Naive thymus-derived CD4-positive, alpha-beta T cell (primary cell): ENCODE measurements around the gene TBC1D3B. TPM values are rescaled to one million over a fixed set of nuclear protein-coding genes. Genes with fewer than 3 reads are reported as not detected.
"Not testable (repeated sequence)": the region's sequence is repeated elsewhere in the genome, so short reads cannot be mapped to it uniquely, and the experiment has no call there.

Experiments used
- ATAC-seq: fragments of 150-1000 bp; cut with Tn5 transposase; 2 replicates; pipeline ENCODE4 v1.10.0; 2021; ENCODE audit warnings: mild to moderate bottlenecking, moderate library complexity
- CTCF ChIA-PET: fragments of 350-600 bp; sonication (Branson Sonifier 250); formaldehyde crosslinking; loops from one replicate; lab custom pipeline; 2021; ENCODE audit warnings: antibody characterized with exemption; lab: Charles Lee
- POLR2A ChIA-PET: fragments of 350-600 bp; sonication (Branson Sonifier 250); formaldehyde crosslinking; loops from one replicate; lab custom pipeline; 2021; ENCODE audit warnings: antibody characterized with exemption, inconsistent platforms; lab: Charles Lee
- DNase-seq, 9 donors: peaks; one replicate each; pipeline versions ENCODE4 v3.0.0 to v3.0.0-alpha.2; 2020 to 2022; ENCODE audit warnings: mixed read lengths in 1 of 9
- H3K27ac ChIP-seq: one replicate; pipeline ENCODE4 v1.7.0; 2013; ENCODE audit warnings: mild to moderate bottlenecking, low read depth, low read length, moderate library complexity
- H3K27me3 ChIP-seq, 2 donors: one replicate each; pipeline ENCODE4 v1.7.0; 2013; ENCODE audit warnings: low read length in 2 of 2, mild to moderate bottlenecking in 2 of 2, moderate library complexity in 2 of 2; ENCODE audit not compliant: control insufficient read depth in 2 of 2, insufficient read depth in 2 of 2
- H3K36me3 ChIP-seq, 3 experiments: 1 replicate in 2 of 3; 2 replicates in 1 of 3; pipeline ENCODE4 v1.7.0; 2013; ENCODE audit warnings: low read length in 3 of 3, mild to moderate bottlenecking in 3 of 3, moderate library complexity in 1 of 3; ENCODE audit not compliant: insufficient read depth in 3 of 3, control insufficient read depth in 2 of 3
- H3K4me1 ChIP-seq, 2 donors: one replicate each; pipeline ENCODE4 v1.7.0; 2013; ENCODE audit warnings: low read length in 2 of 2, mild to moderate bottlenecking in 2 of 2, moderate library complexity in 1 of 2; ENCODE audit not compliant: control insufficient read depth in 2 of 2, insufficient read depth in 2 of 2
- H3K4me3 ChIP-seq: 2 replicates; pipeline ENCODE4 v1.7.0; 2013; ENCODE audit warnings: mild to moderate bottlenecking, low read length
- H3K9me3 ChIP-seq, 3 experiments: 1 replicate in 2 of 3; 2 replicates in 1 of 3; pipeline ENCODE4 v1.7.0; 2013; ENCODE audit warnings: low read length in 3 of 3; ENCODE audit not compliant: control insufficient read depth in 2 of 3
- H3K27ac Mint-ChIP-seq, 9 donors: one replicate each; pipeline ENCODE4 v1.8.0; 2020 to 2022; ENCODE audit warnings: mixed read lengths in 9 of 9, mild to moderate bottlenecking in 8 of 9, moderate library complexity in 5 of 9, inconsistent platforms in 2 of 9
- H3K27me3 Mint-ChIP-seq, 5 donors: one replicate each; pipeline ENCODE4 v1.8.0; 2021 to 2022; ENCODE audit warnings: mixed read lengths in 5 of 5, mild to moderate bottlenecking in 1 of 5
- H3K36me3 Mint-ChIP-seq, 5 donors: one replicate each; pipeline ENCODE4 v1.8.0; 2020 to 2022; ENCODE audit warnings: mixed read lengths in 5 of 5, mild to moderate bottlenecking in 3 of 5, inconsistent platforms in 1 of 5
- H3K4me1 Mint-ChIP-seq, 7 donors: one replicate each; pipeline ENCODE4 v1.8.0; 2020 to 2022; ENCODE audit warnings: mixed read lengths in 7 of 7, mild to moderate bottlenecking in 3 of 7, inconsistent platforms in 1 of 7
- H3K4me3 Mint-ChIP-seq, 10 donors: one replicate each; pipeline ENCODE4 v1.8.0; 2020 to 2022; ENCODE audit warnings: mild to moderate bottlenecking in 10 of 10, mixed read lengths in 10 of 10, moderate library complexity in 6 of 10, inconsistent platforms in 2 of 10
- H3K9me3 Mint-ChIP-seq, 11 donors: one replicate each; pipeline ENCODE4 v1.8.0; 2020 to 2022; ENCODE audit warnings: mixed read lengths in 11 of 11, mild to moderate bottlenecking in 4 of 11, inconsistent platforms in 1 of 11, moderate library complexity in 1 of 11
- intact Hi-C, 2 donors: fragments of 100-400 bp; cut with micrococcal nuclease; formaldehyde crosslinking; loops; one replicate each; pipeline ENCODE4 v1.15.1; 2023
- polyA plus RNA-seq, 2 donors: library from polyadenylated mRNA; unstranded; fragments of 300-500 nt; fragmentation: Illumina TruSeq; gene quantifications; one replicate each; pipeline ENCODE4 v1.2.3, GENCODE V29; 2021
- total RNA-seq, 6 experiments: library from RNA in 5 of 6; stranded (reverse) in 5 of 6; gene quantifications; 1 replicate in 5 of 6; 2 replicates in 1 of 6; pipeline ENCODE4 v1.2.3 and lab custom pipeline; 2021 to 2026

The TBC1D3B gene
- total and polyA plus RNA-seq, 7 experiments from 2014 or later: 4.0 to 13.3 (median 9.7) TPM; not detected in 2

DNA sequence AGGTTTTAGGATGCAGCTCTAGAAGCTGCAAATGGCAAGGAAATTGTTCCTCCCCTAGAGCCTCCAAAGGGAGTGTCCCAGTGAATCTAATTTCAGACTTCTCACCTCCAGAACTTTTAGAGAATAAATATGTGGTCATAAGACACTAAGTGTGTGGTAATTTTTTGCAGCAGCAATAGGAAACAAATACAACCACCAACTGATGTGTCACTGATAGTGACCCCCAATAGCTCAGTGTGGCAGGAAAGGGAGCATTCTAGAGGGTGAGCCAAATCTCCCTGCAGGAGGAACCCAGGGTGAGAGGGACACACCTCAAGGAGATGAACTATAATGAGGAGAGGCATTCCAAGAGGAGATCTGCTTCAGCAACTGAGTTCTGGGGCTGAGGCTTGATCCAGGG lies 38.5 kb upstream of the TBC1D3B start:
- Histone ChIP-seq H3K27me3 (no peaks in the 10 kb centered on the region), H3K27ac (no peak overlapping the region), H3K36me3 (no peaks in the 10 kb centered on the region), H3K9me3 (no peaks in the 10 kb centered on the region), H3K4me1 (peaks cover 0 to 40% of the 10 kb centered on the region in 2 donors), H3K4me3 (no peak overlapping the region)
- ChIA-PET CTCF (no interaction called here), POLR2A (no interaction called here)
- Mint-ChIP-seq H3K9me3 (peaks cover 0 to 14% (median 4%) of the 10 kb centered on the region in 11 donors), H3K4me3 (no peak overlapping the region), H3K4me1 (peaks cover 0 to 17% (median 0%) of the 10 kb centered on the region in 7 donors), H3K27me3 (peaks cover 21 to 56% (median 33%) of the 10 kb centered on the region in 5 donors), H3K36me3 (no peaks in the 10 kb centered on the region), H3K27ac (no peak overlapping the region)
- ATAC-seq (no peak), DNase-seq (no peak)
- intact Hi-C loops: no loop called here

DNA sequence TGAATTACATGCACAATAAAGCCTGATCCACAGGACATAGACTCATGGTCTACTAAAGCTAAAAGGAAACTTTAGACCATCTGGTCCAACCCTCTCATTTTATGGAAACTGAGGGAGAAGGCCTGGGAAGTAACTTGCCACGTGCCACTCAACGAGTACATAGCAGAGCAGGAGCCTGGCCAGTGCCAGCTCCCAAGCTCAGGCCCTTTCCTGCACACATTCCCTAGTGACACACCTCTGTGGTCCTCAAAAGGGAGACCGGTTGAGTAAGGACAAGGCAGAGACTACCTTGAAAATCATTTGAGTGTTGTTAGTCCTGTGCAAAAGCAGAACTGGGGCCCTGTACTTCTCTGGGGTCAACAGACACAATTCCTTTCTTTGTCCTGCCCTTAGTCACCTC lies 37.3 kb upstream of the TBC1D3B start:
- Histone ChIP-seq H3K4me1 (peaks cover 0 to 44% of the 10 kb centered on the region in 2 donors), H3K4me3 (no peak overlapping the region), H3K27ac (no peak overlapping the region), H3K9me3 (no peaks in the 10 kb centered on the region), H3K36me3 (no peaks in the 10 kb centered on the region), H3K27me3 (no peaks in the 10 kb centered on the region)
- H3K9me3 Mint-ChIP-seq: peaks cover 0 to 8% (median 2%) of the 10 kb centered on the region in 11 donors
- DNase-seq: no peak
- ChIA-PET POLR2A (interaction anchor here (0.6 kb wide), 1 partner anchor 1543 kb away, joined by 4 read pairs; no protein-coding TSS in a partner anchor), CTCF (no interaction called here)
- H3K27ac Mint-ChIP-seq: no peak overlapping the region
- H3K36me3 Mint-ChIP-seq: no peaks in the 10 kb centered on the region
- no peak overlapping the region for H3K4me3 Mint-ChIP-seq
- intact Hi-C loops: no loop called here
- H3K27me3 Mint-ChIP-seq: peaks cover 21 to 52% (median 29%) of the 10 kb centered on the region in 5 donors
- peaks cover 0 to 19% (median 0%) of the 10 kb centered on the region in 7 donors for H3K4me1 Mint-ChIP-seq
- no peak for ATAC-seq

DNA sequence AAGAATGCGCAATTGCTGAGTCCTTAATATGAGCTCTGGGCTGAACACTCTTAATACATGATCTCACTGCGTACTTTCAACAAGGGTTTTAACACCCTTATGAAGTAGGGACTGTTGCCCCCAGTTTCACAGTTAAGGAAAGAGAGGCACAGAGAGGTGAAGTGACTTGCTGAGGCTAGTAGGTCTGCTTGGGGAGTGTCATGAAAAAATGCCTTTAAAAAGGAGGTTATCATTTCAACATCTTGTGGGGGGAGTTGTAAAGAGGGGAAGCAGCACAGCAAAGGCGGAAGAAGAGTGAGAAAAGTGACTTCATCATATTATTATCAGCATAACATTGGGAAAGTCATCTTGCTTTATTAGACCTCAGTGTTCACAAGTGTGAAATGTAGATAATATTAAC lies 36.5 kb upstream of the TBC1D3B start:
- Mint-ChIP-seq H3K4me1 (peaks cover 0 to 19% (median 0%) of the 10 kb centered on the region in 7 donors), H3K27ac (no peak overlapping the region), H3K9me3 (peaks cover 0 to 4% (median 0%) of the 10 kb centered on the region in 11 donors), H3K36me3 (no peaks in the 10 kb centered on the region), H3K4me3 (peak overlapping the region in 1 of 10 donors; percentile 6), H3K27me3 (peaks cover 15 to 46% (median 25%) of the 10 kb centered on the region in 5 donors)
- Histone ChIP-seq H3K27ac (no peak overlapping the region), H3K9me3 (no peaks in the 10 kb centered on the region), H3K4me3 (no peak overlapping the region), H3K36me3 (no peaks in the 10 kb centered on the region), H3K4me1 (peaks cover 0 to 44% of the 10 kb centered on the region in 2 donors), H3K27me3 (no peaks in the 10 kb centered on the region)
- CTCF ChIA-PET: no interaction called here
- POLR2A ChIA-PET: no interaction called here
- DNase-seq (no peak), ATAC-seq (peak; percentile 25)
- intact Hi-C loops: no loop called here

DNA sequence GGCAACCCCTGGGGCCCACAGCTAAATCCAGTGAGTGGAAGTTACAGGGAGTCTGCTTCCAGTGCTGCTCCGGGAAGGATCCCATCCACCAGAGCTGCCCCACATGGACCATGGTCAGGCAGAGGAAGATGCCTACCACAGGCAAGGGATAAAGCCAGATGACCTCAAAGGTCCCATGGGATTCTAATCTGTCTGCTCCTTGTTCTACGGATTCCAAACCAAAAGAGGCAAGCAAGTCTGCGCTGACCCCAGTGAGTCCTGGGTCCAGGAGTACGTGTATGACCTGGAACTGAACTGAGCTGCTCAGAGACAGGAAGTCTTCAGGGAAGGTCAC lies 35.8 kb upstream of the TBC1D3B start:
- H3K27me3 Mint-ChIP-seq: peaks cover 12 to 41% (median 22%) of the 10 kb centered on the region in 5 donors

DNA sequence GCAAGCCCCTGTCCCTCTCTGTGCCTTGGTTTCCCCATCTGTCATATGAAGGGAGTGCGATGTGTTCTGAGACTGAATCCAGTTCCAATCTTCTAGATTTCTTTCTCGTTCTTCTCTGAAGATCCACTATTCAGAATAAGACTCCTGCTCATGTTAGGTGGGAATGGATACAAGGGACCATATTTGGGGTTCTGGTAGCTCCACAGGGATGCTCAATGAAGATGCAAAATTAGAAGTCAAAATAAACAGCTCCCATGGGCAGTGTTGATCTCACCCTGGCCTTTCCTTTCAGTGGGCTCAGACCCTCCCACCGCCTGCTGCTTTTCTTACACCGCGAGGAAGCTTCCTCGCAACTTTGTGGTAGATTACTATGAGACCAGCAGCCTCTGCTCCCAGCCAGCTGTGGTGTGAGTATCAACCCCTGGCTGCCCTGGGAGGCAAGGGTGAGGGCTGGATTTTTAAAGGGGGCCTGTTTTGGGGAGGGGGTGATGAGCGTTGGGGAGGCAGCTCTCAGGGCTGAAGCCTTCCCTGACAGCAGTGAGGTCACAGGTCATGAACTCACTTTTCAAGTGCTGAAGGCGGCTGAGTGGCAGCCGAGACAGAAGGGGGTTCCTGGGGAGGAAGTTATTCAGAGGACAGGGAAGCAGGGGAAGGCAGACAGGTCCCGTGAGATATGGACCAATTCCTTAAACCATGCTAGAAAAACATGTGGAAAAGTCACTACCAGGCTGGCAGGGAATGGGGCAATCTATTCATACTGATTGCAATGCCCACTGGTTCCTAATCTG lies 35.2 kb upstream of the TBC1D3B start:
- Mint-ChIP-seq H3K27me3 (peaks cover 13 to 40% (median 25%) of the 10 kb centered on the region in 5 donors), H3K4me1 (peaks cover 0 to 20% (median 0%) of the 10 kb centered on the region in 7 donors), H3K4me3 (peak overlapping the region in 1 of 10 donors; percentile 59), H3K27ac (peak overlapping the region in 2 of 9 donors; percentile 7 to 8)
- H3K4me3 ChIP-seq, H3K9me3 ChIP-seq, H3K27me3 ChIP-seq, CTCF ChIA-PET, H3K36me3 ChIP-seq, intact Hi-C loops, POLR2A ChIA-PET, H3K36me3 Mint-ChIP-seq, DNase-seq, H3K9me3 Mint-ChIP-seq, H3K27ac ChIP-seq: not testable (repeated sequence)
- peak; percentile 42 for ATAC-seq
- peaks cover 0 to 44% of the 10 kb centered on the region in 2 donors for H3K4me1 ChIP-seq

More for the DNA sequence above, 35.8 kb upstream of the TBC1D3B start:
- CTCF ChIA-PET: no interaction called here
- no peaks in the 10 kb centered on the region for H3K27me3 ChIP-seq
- POLR2A ChIA-PET: no interaction called here
- DNase-seq (no peak), ATAC-seq (no peak)
- no peaks in the 10 kb centered on the region for H3K36me3 ChIP-seq
- H3K36me3 Mint-ChIP-seq: no peaks in the 10 kb centered on the region
- no peak overlapping the region for H3K27ac ChIP-seq
- intact Hi-C loops: no loop called here
- H3K9me3 ChIP-seq: no peaks in the 10 kb centered on the region
- H3K4me3 ChIP-seq: no peak overlapping the region
- peaks cover 0 to 44% of the 10 kb centered on the region in 2 donors for H3K4me1 ChIP-seq
- peaks cover 0 to 19% (median 0%) of the 10 kb centered on the region in 7 donors for H3K4me1 Mint-ChIP-seq
- peak overlapping the region in 1 of 10 donors; percentile 59 for H3K4me3 Mint-ChIP-seq
- no peaks in the 10 kb centered on the region for H3K9me3 Mint-ChIP-seq
- H3K27ac Mint-ChIP-seq: no peak overlapping the region

DNA sequence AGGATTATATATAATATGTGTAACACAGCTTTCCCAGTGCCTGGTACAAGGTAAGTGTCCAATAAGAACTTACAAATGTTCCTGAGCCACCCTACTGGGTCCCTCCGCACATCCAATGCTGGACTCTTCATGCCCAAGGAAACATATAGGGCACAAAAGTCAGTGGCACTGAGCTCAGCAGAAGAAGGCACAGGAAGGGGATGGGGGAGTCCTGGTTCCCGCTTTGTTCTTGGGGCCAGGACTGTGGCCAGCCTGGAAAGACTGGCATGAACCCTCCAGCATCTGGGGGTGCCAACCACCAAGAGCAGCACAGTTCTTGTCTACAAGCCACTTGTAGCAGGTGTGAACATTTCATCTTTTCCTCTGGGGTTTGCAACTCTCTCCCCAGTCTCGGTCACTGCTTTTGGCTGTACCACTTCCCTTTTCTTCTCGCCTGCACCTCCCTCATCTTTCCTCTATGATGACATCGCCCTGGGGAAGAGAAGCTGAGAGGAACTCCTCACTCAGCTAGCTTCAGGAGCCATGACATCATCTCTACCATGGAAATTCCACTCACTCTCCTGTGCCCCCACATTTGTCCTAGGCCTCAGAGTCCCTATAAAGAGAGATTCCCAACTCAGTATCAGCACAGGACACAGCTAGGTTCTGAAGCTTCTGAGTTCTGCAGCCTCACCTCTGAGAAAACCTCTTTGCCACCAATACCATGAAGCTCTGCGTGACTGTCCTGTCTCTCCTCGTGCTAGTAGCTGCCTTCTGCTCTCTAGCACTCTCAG lies 34.2 kb upstream of the TBC1D3B start, which contains the start of gene CCL4L2:
TSS of gene CCL4L2 (plus strand) at position 625 of the 773 bp plus-strand sequence.
- H3K9me3 Mint-ChIP-seq, H3K27me3 ChIP-seq, POLR2A ChIA-PET, H3K36me3 Mint-ChIP-seq, H3K27ac ChIP-seq, H3K4me3 ChIP-seq, intact Hi-C loops, CTCF ChIA-PET, H3K9me3 ChIP-seq, H3K36me3 ChIP-seq, DNase-seq: not testable (repeated sequence)
- peaks cover 0 to 23% (median 0%) of the 10 kb centered on the region in 7 donors for H3K4me1 Mint-ChIP-seq
- peak within 1 kb of the TSS in 2 of 9 donors; percentile 7 to 8 for H3K27ac Mint-ChIP-seq
- H3K4me1 ChIP-seq: peaks cover 0 to 54% of the 10 kb centered on the region in 2 donors
- H3K4me3 Mint-ChIP-seq: peak within 1 kb of the TSS in 1 of 10 donors; percentile 59
- H3K27me3 Mint-ChIP-seq: peaks cover 17 to 47% (median 29%) of the 10 kb centered on the region in 5 donors
- ATAC-seq: peak; percentile 82
